ENCODE measurements around the gene ZSCAN2.

DNA sequence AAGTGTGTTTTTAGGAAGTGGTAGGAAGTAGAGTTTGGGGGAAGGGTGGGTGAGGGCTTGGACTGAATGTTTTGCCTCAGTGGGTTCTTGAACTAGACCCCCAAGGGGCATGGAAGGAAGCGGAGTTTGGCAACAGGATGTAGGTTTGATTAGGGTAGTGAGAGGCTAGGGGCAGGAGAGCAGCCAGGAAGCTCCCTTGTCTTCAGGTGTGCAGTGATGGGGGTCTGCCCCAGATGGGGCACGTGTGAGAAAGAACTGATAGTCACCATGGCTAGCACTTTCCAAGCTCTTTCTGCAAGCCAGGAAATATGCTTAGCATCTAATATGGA, 4.7 kb downstream of the ZSCAN2 start:
- TF ChIP-seq, protein P1, sequence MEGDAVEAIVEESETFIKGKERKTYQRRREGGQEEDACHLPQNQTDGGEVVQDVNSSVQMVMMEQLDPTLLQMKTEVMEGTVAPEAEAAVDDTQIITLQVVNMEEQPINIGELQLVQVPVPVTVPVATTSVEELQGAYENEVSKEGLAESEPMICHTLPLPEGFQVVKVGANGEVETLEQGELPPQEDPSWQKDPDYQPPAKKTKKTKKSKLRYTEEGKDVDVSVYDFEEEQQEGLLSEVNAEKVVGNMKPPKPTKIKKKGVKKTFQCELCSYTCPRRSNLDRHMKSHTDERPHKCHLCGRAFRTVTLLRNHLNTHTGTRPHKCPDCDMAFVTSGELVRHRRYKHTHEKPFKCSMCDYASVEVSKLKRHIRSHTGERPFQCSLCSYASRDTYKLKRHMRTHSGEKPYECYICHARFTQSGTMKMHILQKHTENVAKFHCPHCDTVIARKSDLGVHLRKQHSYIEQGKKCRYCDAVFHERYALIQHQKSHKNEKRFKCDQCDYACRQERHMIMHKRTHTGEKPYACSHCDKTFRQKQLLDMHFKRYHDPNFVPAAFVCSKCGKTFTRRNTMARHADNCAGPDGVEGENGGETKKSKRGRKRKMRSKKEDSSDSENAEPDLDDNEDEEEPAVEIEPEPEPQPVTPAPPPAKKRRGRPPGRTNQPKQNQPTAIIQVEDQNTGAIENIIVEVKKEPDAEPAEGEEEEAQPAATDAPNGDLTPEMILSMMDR (IDR thresholded peaks at IDR 0.05) = no peak
- no peak for TF ChIP-seq ZFX (IDR thresholded peaks at IDR 0.05; ENCODE audit: borderline replicate concordance)
